VCaP (cell line): ENCODE data around the gene TMA7.
A peak's percentile ranks its signal among the peaks of the same experiment; 100 is the strongest.

Experiments used
- H3K27ac ChIP-seq: fragments of 450-650 bp; 2 replicates; pipeline ENCODE4 v1.5.1; 2017
- CTCF ChIP-seq: fragments of 450-650 bp; conservative IDR thresholded peaks from 2 replicates; pipeline ENCODE4 v1.5.1; 2017; ENCODE audit warnings: mild to moderate bottlenecking, moderate library complexity

Gene TMA7

GRCh38 chr3:48467473-48468267 lies 27.6 kb downstream of the TMA7 start:
- TF ChIP-seq CTCF = no peak
- peak overlapping the region; percentile 100 for H3K27ac ChIP-seq

DNA sequence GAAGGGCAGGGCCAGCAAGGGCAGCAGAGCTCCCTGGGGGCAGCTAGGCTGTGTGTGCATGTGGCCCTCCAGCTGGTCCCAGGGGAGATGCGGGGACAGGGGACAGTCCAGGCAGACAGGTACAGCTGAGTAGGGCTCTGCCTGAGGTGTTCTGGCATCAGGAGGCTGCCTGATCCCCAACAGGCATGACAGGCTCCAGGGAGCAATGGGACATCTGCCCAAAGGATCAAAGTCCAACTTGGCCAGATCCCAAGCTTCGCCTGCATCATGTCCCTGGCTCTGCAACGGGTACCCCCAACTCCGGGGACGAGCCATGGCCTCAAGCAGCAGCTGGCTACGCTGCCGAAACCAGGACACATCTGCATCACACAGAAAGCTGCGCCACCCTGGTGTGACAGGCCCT lies 28.3 kb downstream of the TMA7 start:
- TF ChIP-seq CTCF = no peak
- peak overlapping the region; percentile 100 for H3K27ac ChIP-seq

DNA sequence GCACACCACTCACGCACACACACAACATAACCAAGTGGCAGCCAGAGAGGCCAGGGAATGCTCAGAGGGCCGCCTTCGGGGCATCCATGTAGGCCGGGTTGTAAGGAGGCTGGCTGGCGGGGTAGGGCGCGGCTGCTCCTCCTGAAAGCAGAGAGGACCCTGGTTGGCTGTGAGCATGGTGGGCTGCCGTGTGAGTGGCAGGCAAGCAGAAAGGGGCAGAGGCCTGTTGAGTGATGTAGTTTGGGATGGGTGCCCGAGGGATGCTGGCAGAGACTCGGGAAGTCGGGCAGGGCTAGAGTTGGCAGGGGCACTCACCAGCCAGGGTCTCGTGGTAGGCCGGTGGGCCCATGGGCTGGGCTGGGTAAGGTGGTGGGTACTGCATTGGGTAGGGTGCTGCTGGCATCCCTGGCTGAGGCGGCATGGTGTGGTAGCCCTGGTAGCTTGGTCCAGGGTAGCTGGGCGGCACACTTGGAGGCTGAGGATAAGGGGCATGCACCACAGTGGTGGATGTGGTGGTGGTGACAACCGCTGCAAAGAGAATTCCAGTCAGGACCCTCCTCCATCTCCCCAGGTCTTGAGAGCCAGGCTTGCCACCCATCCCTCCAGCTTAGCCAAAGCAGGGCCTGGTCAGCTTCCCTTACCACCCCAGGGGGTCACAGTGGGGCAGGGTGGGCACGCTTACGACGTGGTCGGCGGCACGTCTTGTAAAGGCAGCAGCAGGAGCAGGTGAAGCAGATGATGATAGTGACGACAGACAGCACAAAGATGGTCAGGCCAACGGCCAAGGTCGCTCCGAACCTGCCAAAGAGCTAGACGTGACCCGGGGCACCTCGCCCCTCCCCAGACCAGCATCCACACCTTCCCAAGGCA lies 29.2 kb downstream of the TMA7 start:
- H3K27ac ChIP-seq = peak overlapping the region; percentile 100
- TF ChIP-seq CTCF = no peak

- no peak for TF ChIP-seq CTCF
- peak overlapping the region; percentile 97 for H3K27ac ChIP-seq
These were observed 30.2 kb downstream of the TMA7 start for GRCh38 chr3:48470286-48470685.

DNA sequence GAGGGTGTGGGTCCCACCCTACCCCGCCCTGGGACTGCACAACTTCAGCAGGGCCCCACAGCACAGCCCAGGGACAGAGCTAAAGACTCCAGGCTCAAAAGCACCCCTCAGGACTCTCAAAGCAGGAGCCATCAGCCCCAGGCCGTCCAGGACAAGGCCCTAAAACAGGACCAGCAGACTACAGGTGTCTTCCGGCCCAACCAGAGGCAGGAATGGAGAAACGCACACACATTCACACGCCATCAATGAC lies 32.5 kb downstream of the TMA7 start:
- peak overlapping the region; percentile 97 for H3K27ac ChIP-seq
- TF ChIP-seq CTCF = no peak

GRCh38 chr3:48472923-48473616 lies 33.0 kb downstream of the TMA7 start:
- peak; percentile 65 for TF ChIP-seq CTCF
- peak overlapping the region; percentile 97 for H3K27ac ChIP-seq

DNA sequence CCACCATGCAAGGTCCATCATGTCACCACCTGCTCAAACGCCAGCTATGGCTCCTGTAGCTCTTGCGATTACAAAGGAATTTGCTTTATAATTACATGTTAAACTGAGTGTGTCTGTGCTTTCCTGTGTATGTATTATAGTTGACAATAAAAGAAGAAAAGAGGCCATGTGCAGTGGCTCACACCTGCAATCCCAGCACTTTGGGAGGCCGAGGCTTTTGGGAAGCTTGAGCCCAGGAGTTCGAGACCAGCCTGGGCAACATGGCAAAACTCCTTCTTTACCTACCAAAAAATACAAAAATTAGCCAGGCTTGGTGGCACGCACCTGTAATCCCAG lies 33.5 kb downstream of the TMA7 start:
- no peak for TF ChIP-seq CTCF

DNA sequence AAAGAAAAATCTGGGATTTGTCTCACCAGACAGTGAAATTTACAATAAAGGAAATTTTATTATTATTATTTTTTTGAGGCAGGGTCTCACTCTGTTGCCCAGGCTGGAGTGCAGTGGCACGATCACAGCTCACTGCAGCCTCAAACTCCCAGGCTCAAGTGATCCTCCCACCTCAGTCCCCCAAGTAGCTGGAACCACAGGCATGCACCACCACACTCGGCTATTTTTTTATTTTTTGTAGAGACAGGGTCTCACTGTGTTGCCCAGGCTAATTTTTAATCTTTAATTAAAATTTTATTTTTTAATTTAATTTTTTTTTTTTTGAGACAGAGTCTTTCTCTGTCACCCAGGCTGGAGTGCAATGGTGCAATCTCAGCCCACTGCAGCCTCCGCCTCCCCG lies 34.0 kb downstream of the TMA7 start:
- peak overlapping the region; percentile 97 for H3K27ac ChIP-seq

More for the DNA sequence above, 33.5 kb downstream of the TMA7 start:
- peak overlapping the region; percentile 97 for H3K27ac ChIP-seq
